Prostate gland (tissue), 2 donors: Measurements from ENCODE around the gene KCNT1.

Experiments used
- POLR2A ChIP-seq: fragments of 450-650 bp; IDR thresholded peaks from one replicate; pipeline ENCODE4 v1.6.1; 2016; ENCODE audit warnings: antibody characterized with exemption, mild to moderate bottlenecking
- TF ChIP-seq, protein P1 (sequence below), 4 experiments: fragments of 200-600 bp in 2 of 4; fragments of 450-650 bp in 2 of 4; sonication (generic) in 2 of 4; IDR thresholded peaks; 1 replicate in 3 of 4; 2 replicates in 1 of 4; pipeline ENCODE4 v1.5.1; 2016 to 2019; ENCODE audit warnings: antibody characterized with exemption in 4 of 4, mild to moderate bottlenecking in 2 of 4, moderate library complexity in 2 of 4

DNA sequence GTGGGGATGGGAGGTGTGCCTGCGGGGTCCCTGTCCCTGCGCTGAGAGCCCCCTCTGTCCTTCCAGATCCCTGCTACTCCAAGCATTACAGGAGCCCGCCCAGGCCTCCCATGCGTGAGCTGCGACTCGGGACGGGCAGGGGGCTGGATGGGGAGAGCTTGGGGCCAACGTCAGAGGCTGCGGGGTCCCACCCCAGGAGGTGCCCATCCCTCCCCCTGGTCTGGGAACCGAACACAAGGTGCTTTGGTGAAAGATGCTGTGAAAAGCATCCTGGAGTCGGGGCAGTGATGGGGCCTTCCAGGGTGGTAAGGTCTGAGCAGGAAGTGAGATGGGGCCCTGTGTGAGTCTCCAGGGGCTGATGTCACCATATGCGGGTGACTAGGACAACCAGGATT is 36.2 kb upstream of the KCNT1 start:
- TF ChIP-seq, protein P1, sequence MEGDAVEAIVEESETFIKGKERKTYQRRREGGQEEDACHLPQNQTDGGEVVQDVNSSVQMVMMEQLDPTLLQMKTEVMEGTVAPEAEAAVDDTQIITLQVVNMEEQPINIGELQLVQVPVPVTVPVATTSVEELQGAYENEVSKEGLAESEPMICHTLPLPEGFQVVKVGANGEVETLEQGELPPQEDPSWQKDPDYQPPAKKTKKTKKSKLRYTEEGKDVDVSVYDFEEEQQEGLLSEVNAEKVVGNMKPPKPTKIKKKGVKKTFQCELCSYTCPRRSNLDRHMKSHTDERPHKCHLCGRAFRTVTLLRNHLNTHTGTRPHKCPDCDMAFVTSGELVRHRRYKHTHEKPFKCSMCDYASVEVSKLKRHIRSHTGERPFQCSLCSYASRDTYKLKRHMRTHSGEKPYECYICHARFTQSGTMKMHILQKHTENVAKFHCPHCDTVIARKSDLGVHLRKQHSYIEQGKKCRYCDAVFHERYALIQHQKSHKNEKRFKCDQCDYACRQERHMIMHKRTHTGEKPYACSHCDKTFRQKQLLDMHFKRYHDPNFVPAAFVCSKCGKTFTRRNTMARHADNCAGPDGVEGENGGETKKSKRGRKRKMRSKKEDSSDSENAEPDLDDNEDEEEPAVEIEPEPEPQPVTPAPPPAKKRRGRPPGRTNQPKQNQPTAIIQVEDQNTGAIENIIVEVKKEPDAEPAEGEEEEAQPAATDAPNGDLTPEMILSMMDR (IDR thresholded peaks at IDR 0.05): no peak
- TF ChIP-seq POLR2A: no peak
